NCI-H524 treated with DMSO at 0.1 percent for 48 hours (cell line): Measurements from ENCODE around the gene CDYL2.
"Not testable (repeated sequence)": the region's sequence is repeated elsewhere in the genome, so short reads cannot be mapped to it uniquely, and the experiment has no call there.

ENCODE experiments used
- DNase-seq: peaks from one replicate; lab custom pipeline; 2025; lab: John Stamatoyannopoulos, UW

The CDYL2 gene

GRCh38 chr16:80743772-80744171, 60.6 kb downstream of the CDYL2 start:
- no peak for DNase-seq

GRCh38 chr16:80743273-80743672, 61.1 kb downstream of the CDYL2 start:
- no peak for DNase-seq

GRCh38 chr16:80742331-80742730, 62.1 kb downstream of the CDYL2 start:
- no peak for DNase-seq

- no peak for DNase-seq
These were observed 62.7 kb downstream of the CDYL2 start for GRCh38 chr16:80741724-80742123.

- DNase-seq: no peak
These were observed 64.9 kb downstream of the CDYL2 start for GRCh38 chr16:80739523-80739922.

- no peak for DNase-seq
These were observed 65.9 kb downstream of the CDYL2 start for GRCh38 chr16:80738521-80738920.

GRCh38 chr16:80735846-80736245, 68.6 kb downstream of the CDYL2 start:
- no peak for DNase-seq

- no peak for DNase-seq
These were observed 71.0 kb downstream of the CDYL2 start for GRCh38 chr16:80733407-80733806.

GRCh38 chr16:80731915-80732314, 72.5 kb downstream of the CDYL2 start:
- no peak for DNase-seq

GRCh38 chr16:80727066-80727763, 77.2 kb downstream of the CDYL2 start:
- DNase-seq: not testable (repeated sequence)

GRCh38 chr16:80725566-80726162, 78.7 kb downstream of the CDYL2 start:
- DNase-seq: no peak

- no peak for DNase-seq
These were observed 80.4 kb downstream of the CDYL2 start for GRCh38 chr16:80723981-80724380.

GRCh38 chr16:80723091-80723490, 81.3 kb downstream of the CDYL2 start:
- no peak for DNase-seq

GRCh38 chr16:80720804-80721371, 83.5 kb downstream of the CDYL2 start:
- DNase-seq: no peak

GRCh38 chr16:80719573-80719972, 84.8 kb downstream of the CDYL2 start:
- DNase-seq: no peak

GRCh38 chr16:80718480-80719220, 85.7 kb downstream of the CDYL2 start:
- DNase-seq: no peak

- no peak for DNase-seq
These were observed 86.8 kb downstream of the CDYL2 start for GRCh38 chr16:80717611-80718010.

- DNase-seq: no peak
These were observed 87.7 kb downstream of the CDYL2 start for GRCh38 chr16:80716564-80717139.

GRCh38 chr16:80711406-80711805, 93.0 kb downstream of the CDYL2 start:
- DNase-seq: no peak

GRCh38 chr16:80710918-80711317, 93.5 kb downstream of the CDYL2 start:
- no peak for DNase-seq

- DNase-seq: no peak
These were observed 95.6 kb downstream of the CDYL2 start for GRCh38 chr16:80708823-80709222.

GRCh38 chr16:80707686-80708085, 96.7 kb downstream of the CDYL2 start:
- DNase-seq: no peak

- DNase-seq: no peak
These were observed 98.8 kb downstream of the CDYL2 start for GRCh38 chr16:80705596-80705995.
